Measurements from ENCODE around the gene ICOS. TPM values are rescaled to one million over a fixed set of nuclear protein-coding genes. Genes with fewer than 3 reads are reported as not detected.

The ICOS gene
- total and polyA plus RNA-seq, 2 donors (not counting 3 experiments of a cell fraction or from before 2014, with no cell fraction given): not detected

- dilution Hi-C loops (cut with MboI; ENCODE audit: extremely low pct_ligation_motif_present, low sequenced_read_pairs): no loop called here
- CTCF ChIA-PET: interaction anchor here (1.3 to 2.2 kb wide), 3 partner anchors 9 to 22 kb away, joined by 3 to 5 read pairs (median 5); no protein-coding TSS in a partner anchor
Measured at GRCh38 chr2:203887677-203888076, 48.9 kb upstream of the ICOS start.

More at GRCh38 chr2:203887677-203888076, 48.9 kb upstream of the ICOS start:
- H3K27ac ChIP-seq (ENCODE audit: insufficient read depth, low read depth, low read length): no peak overlapping the region
- BruUV-seq (replicated peaks): no TSS peak
- no peak for FAIRE-seq
- peak; percentile 65 for DNase-seq (ENCODE audit: low read depth, low spot score)
- POLR2A ChIA-PET: no interaction called here
- H3K79me2 ChIP-seq (ENCODE audit: control insufficient read depth, insufficient read depth, low read length): no peaks in the 10 kb centered on the region
- H3K9ac ChIP-seq (replicated peaks; ENCODE audit: extremely low read depth, insufficient read depth, low read length): no peak overlapping the region
- no peak overlapping the region for H3K4me3 ChIP-seq (replicated peaks in 1 of 3; ENCODE audit: insufficient read depth in 1 of 3, low read depth in 1 of 3, low read length in 3 of 3)
- no peaks in the 10 kb centered on the region for H3K9me3 ChIP-seq (replicated peaks; ENCODE audit: control insufficient read depth, insufficient read depth, low read length)
- H3K4me1 ChIP-seq (ENCODE audit: control insufficient read depth, extremely low read depth, insufficient read depth, low read length): no peaks in the 10 kb centered on the region
- no peaks in the 10 kb centered on the region for H3K9me1 ChIP-seq (replicated peaks; ENCODE audit: control insufficient read depth, extremely low read depth, insufficient read depth, low read length)
- no peak for TF ChIP-seq CTCF (IDR thresholded peaks at IDR 0.05; ENCODE audit: extremely low read depth in 1 of 2, insufficient read depth in 1 of 2, low read depth in 1 of 2, low read length in 2 of 2)
- no peak for TF ChIP-seq MYC (IDR thresholded peaks at IDR 0.05; ENCODE audit: low read depth, low read length)
- TF ChIP-seq FOS (IDR thresholded peaks at IDR 0.05; ENCODE audit: borderline replicate concordance, insufficient read depth, low read length): no peak
- TF ChIP-seq MAX (IDR thresholded peaks at IDR 0.05; ENCODE audit: insufficient read depth, insufficient read length): no peak
- TF ChIP-seq POLR2A (IDR thresholded peaks at IDR 0.05; ENCODE audit: low read depth, low read length): no peak
- no peak for TF ChIP-seq JUN (IDR thresholded peaks at IDR 0.05; ENCODE audit: borderline replicate concordance, insufficient read depth, insufficient read length, low read depth)
- no peak for TF ChIP-seq GATA2 (IDR thresholded peaks at IDR 0.05; ENCODE audit: insufficient read depth, insufficient read length, low read depth, low read length)
- TF ChIP-seq POLR2AphosphoS5 (IDR thresholded peaks at IDR 0.05; ENCODE audit: insufficient read depth, low read depth, low read length): no peak
- no peak for TF ChIP-seq EZH2 (IDR thresholded peaks at IDR 0.05; ENCODE audit: borderline replicate concordance, low read depth, low read length, severe bottlenecking)
- no peaks in the 10 kb centered on the region for H3K36me3 ChIP-seq (ENCODE audit: control insufficient read depth in 2 of 2, extremely low read depth in 1 of 2, insufficient read depth in 2 of 2, low read length in 2 of 2)
- H3K27me3 ChIP-seq (ENCODE audit: control insufficient read depth in 2 of 2, insufficient read depth in 2 of 2, low read length in 2 of 2): peaks cover 7 to 12% of the 10 kb centered on the region in 2 experiments
- no peak overlapping the region for H2AFZ ChIP-seq (ENCODE audit: low read depth, low read length)
- H4K20me1 ChIP-seq (replicated peaks; ENCODE audit: control insufficient read depth, extremely low read depth, insufficient read depth, low read length): no peaks in the 10 kb centered on the region
- no peak overlapping the region for H3K4me2 ChIP-seq (ENCODE audit: insufficient read depth, low read length)
- intact Hi-C loops (cut with micrococcal nuclease): no loop called here
